ENCODE data around the gene SPATA6L. TPM values are rescaled to one million over a fixed set of nuclear protein-coding genes. Genes with fewer than 3 reads are reported as not detected.

Gene SPATA6L
- total and polyA plus RNA-seq, 2 of the 4 experiments (the other 2 are of a cell fraction) = 0.18 to 0.84 TPM

- Histone ChIP-seq H2BK20ac (ENCODE audit: low read depth, low read length) (no peak overlapping the region), H2AFZ (replicated peaks; ENCODE audit: low read length, poor library complexity) (no peak overlapping the region), H3K4ac (ENCODE audit: low read depth, low read length) (no peak overlapping the region), H3K9me3 (ENCODE audit: control insufficient read depth, insufficient read depth, low read length) (no peaks in the 10 kb centered on the region), H2AK5ac (ENCODE audit: low read depth, low read length) (no peak overlapping the region), H3K4me3 (ENCODE audit: insufficient read depth, low read depth, low read length) (no peak overlapping the region), H3K27me3 (ENCODE audit: control insufficient read depth, insufficient read depth, low read length) (no peaks in the 10 kb centered on the region), H3K56ac (ENCODE audit: extremely low read depth, insufficient read depth, low read length) (no peak overlapping the region), H3K27ac (ENCODE audit: insufficient read depth, low read length) (no peak overlapping the region), H4K91ac (ENCODE audit: insufficient read depth, low read depth, low read length) (no peak overlapping the region), H3K4me1 (ENCODE audit: control insufficient read depth, insufficient read depth, low read length) (peaks cover 2% of the 10 kb centered on the region), H4K20me1 (ENCODE audit: insufficient read depth, low read length) (peaks cover 7% of the 10 kb centered on the region; the same call in 1 of the 2 replicates), H3K79me1 (ENCODE audit: low read depth in 1 of 2, low read length in 2 of 2) (peaks cover 19 to 53% of the 10 kb centered on the region in 2 experiments), H2BK5ac (ENCODE audit: low read depth, low read length, poor library complexity, severe bottlenecking) (no peak overlapping the region), H2BK15ac (ENCODE audit: low read depth, low read length) (no peak overlapping the region), H3K18ac (ENCODE audit: low read depth, low read length) (no peak overlapping the region), H4K5ac (ENCODE audit: low read depth, low read length) (no peak overlapping the region), H3K9ac (ENCODE audit: low read depth, low read length) (no peak overlapping the region), H2AK9ac (replicated peaks; ENCODE audit: low read depth, low read length, poor library complexity) (no peak overlapping the region), H3K23ac (ENCODE audit: low read depth, low read length) (0 out of 2 replicates have a peak overlapping the region, but pooled peaks have one; percentile 3), H2BK120ac (ENCODE audit: low read depth, low read length) (no peak overlapping the region), H3K14ac (replicated peaks; ENCODE audit: low read depth, low read length) (no peak overlapping the region), H3K36me3 (ENCODE audit: control insufficient read depth, insufficient read depth, low read length) (peaks cover 23% of the 10 kb centered on the region), H4K8ac (ENCODE audit: low read depth in 2 of 2, low read length in 2 of 2) (no peak overlapping the region), H3K4me2 (ENCODE audit: low read depth, low read length) (no peak overlapping the region), H3K9me1 (ENCODE audit: insufficient read depth, low read length) (peaks cover 10% of the 10 kb centered on the region)
- POLR2A ChIA-PET (ENCODE audit: unreplicated experiment) = no interaction called here
- in situ Hi-C loops (cut with MboI; ENCODE audit: low sequenced_read_pairs) = loop anchor here (25.0 kb wide), 1 partner anchor 574 kb away; no protein-coding TSS in a partner anchor
- intact Hi-C loops (cut with micrococcal nuclease) = no loop called here
- CTCF ChIA-PET = interaction anchor here (0.5 kb wide), 2 partner anchors 34 to 42 kb away, joined by 3 read pairs; no protein-coding TSS in a partner anchor
- dilution Hi-C loops (cut with HindIII; ENCODE audit: low sequenced_read_pairs, unreplicated experiment) = no loop called here
- no CpG with 5 or more reads among the region's 1 CpG for WGBS, 2 experiments (ENCODE audit: extremely low coverage in 2 of 2, insufficient read length in 1 of 2)
- ATAC-seq (ENCODE audit: low read depth) (peak; percentile 19), DNase-seq (no peak)
- no TSS peak for BruUV-seq (replicated peaks)
- TF ChIP-seq BHLHE40 (IDR thresholded peaks at IDR 0.05; ENCODE audit: low read depth, low read length) (no peak), FOS (IDR thresholded peaks at IDR 0.05; ENCODE audit: low read depth, low read length) (no peak), SMC3 (IDR thresholded peaks at IDR 0.05; ENCODE audit: low read depth, low read length) (no peak), RCOR1 (IDR thresholded peaks at IDR 0.05; ENCODE audit: insufficient replicate concordance, low read length) (no peak), MAZ (IDR thresholded peaks at IDR 0.05; ENCODE audit: borderline replicate concordance, low read depth, low read length) (no peak), ELK1 (IDR thresholded peaks at IDR 0.05; ENCODE audit: borderline replicate concordance, low read depth, low read length) (no peak), CEBPB (IDR thresholded peaks at IDR 0.05; ENCODE audit: low read depth, low read length) (no peak), POLR2A (IDR thresholded peaks at IDR 0.05; ENCODE audit: low read depth, low read length) (no peak), USF2 (IDR thresholded peaks at IDR 0.05; ENCODE audit: low read depth, low read length) (no peak), RFX5 (IDR thresholded peaks at IDR 0.05; ENCODE audit: low read depth, low read length) (no peak), RAD21 (IDR thresholded peaks at IDR 0.05; ENCODE audit: low read length) (no peak), NFE2L2 (IDR thresholded peaks at IDR 0.05; ENCODE audit: low read depth, low read length) (no peak)
Measured at GRCh38 chr9:4686584-4686983, 20.3 kb upstream of the SPATA6L start.
